Endometrial microvascular endothelial cells (primary cell): Measurements from ENCODE around the gene MKLN1. TPM values are rescaled to one million over a fixed set of nuclear protein-coding genes. Genes with fewer than 3 reads are reported as not detected.
"Not testable (repeated sequence)": the region's sequence is repeated elsewhere in the genome, so short reads cannot be mapped to it uniquely, and the experiment has no call there.

Experiments
- in situ Hi-C: cut with HindIII; loops from 2 replicates; pipeline ENCODE4 v1.10.0; 2017; ENCODE audit warnings: low sequenced_read_pairs, low pct_unique_long_range_greater_than_20kb; ENCODE audit errors: inconsistent ontology term
- total RNA-seq: library from RNA; depleted of rRNA; stranded (reverse); fragments of >200 nt; gene quantifications from one replicate; pipeline ENCODE4 v1.2.3, GENCODE V29; 2015; ENCODE audit errors: inconsistent ontology term

MKLN1 gene
- total RNA-seq, 1 donor from 2014 or later = 30.8 TPM

GRCh38 chr7:131381069-131381838, 53.6 kb downstream of the MKLN1 start:
- in situ Hi-C loops = no loop called here

GRCh38 chr7:131383417-131384285, 56.0 kb downstream of the MKLN1 start:
- in situ Hi-C loops = no loop called here

- in situ Hi-C loops = no loop called here
Observed at GRCh38 chr7:131384286-131384635, 56.6 kb downstream of the MKLN1 start.

- in situ Hi-C loops = no loop called here
Observed at GRCh38 chr7:131385039-131385605, 57.4 kb downstream of the MKLN1 start.

- in situ Hi-C loops = no loop called here
Observed at GRCh38 chr7:131388126-131388525, 60.5 kb downstream of the MKLN1 start.

GRCh38 chr7:131390275-131390674, 62.6 kb downstream of the MKLN1 start:
- in situ Hi-C loops = no loop called here

- in situ Hi-C loops = no loop called here
Observed at GRCh38 chr7:131391145-131391544, 63.5 kb downstream of the MKLN1 start.

- in situ Hi-C loops = no loop called here
Observed at GRCh38 chr7:131400681-131401176, 73.1 kb downstream of the MKLN1 start.

- in situ Hi-C loops = no loop called here
Observed at GRCh38 chr7:131401194-131401593, 73.5 kb downstream of the MKLN1 start.

GRCh38 chr7:131403322-131403721, 75.6 kb downstream of the MKLN1 start:
- in situ Hi-C loops = no loop called here

- in situ Hi-C loops = no loop called here
Observed at GRCh38 chr7:131404226-131404911, 76.7 kb downstream of the MKLN1 start.

- in situ Hi-C loops = no loop called here
Observed at GRCh38 chr7:131409129-131409766, 81.6 kb downstream of the MKLN1 start.

GRCh38 chr7:131412031-131412430, 84.4 kb downstream of the MKLN1 start:
- in situ Hi-C loops = no loop called here

- in situ Hi-C loops = no loop called here
Observed at GRCh38 chr7:131413711-131414110, 86.0 kb downstream of the MKLN1 start.

GRCh38 chr7:131424219-131424822, 96.6 kb downstream of the MKLN1 start:
- in situ Hi-C loops = no loop called here

GRCh38 chr7:131425992-131426391, 98.3 kb downstream of the MKLN1 start:
- in situ Hi-C loops = no loop called here

GRCh38 chr7:131430826-131431225, 103.2 kb downstream of the MKLN1 start:
- in situ Hi-C loops = not testable (repeated sequence)

- in situ Hi-C loops = no loop called here
Observed at GRCh38 chr7:131431289-131431688, 103.6 kb downstream of the MKLN1 start.
